ENCODE data around the gene CLASP2.

Gene CLASP2

GRCh38 chr3:33579178-33579510, 138.9 kb downstream of the CLASP2 start:
- peaks cover 21 to 46% (median 31%) of the 10 kb centered on the region in 5 donors for H3K36me3 ChIP-seq (ENCODE audit: control insufficient read depth in 5 of 5, insufficient read depth in 5 of 5, low read length in 5 of 5)

GRCh38 chr3:33578325-33579177, 139.5 kb downstream of the CLASP2 start:
- Histone ChIP-seq H3K9me3 (ENCODE audit: control insufficient read depth in 5 of 5, low read length in 5 of 5) (no peaks in the 10 kb centered on the region), H3K4me1 (ENCODE audit: control insufficient read depth in 5 of 5, insufficient read depth in 5 of 5, low read length in 5 of 5) (peaks cover 0 to 6% (median 0%) of the 10 kb centered on the region in 5 donors), H3K27me3 (ENCODE audit: control insufficient read depth in 5 of 5, insufficient read depth in 4 of 5, low read length in 5 of 5) (no peaks in the 10 kb centered on the region), H3K4me3 (ENCODE audit: low read depth in 1 of 5, low read length in 5 of 5) (no peak overlapping the region), H3K9ac (ENCODE audit: low read length in 5 of 5) (no peak overlapping the region), H3K27ac (ENCODE audit: low read depth, low read length) (no peak overlapping the region), H3K36me3 (ENCODE audit: control insufficient read depth in 5 of 5, insufficient read depth in 5 of 5, low read length in 5 of 5) (peaks cover 21 to 43% (median 31%) of the 10 kb centered on the region in 5 donors)

More at GRCh38 chr3:33579178-33579510, 138.9 kb downstream of the CLASP2 start:
- Histone ChIP-seq H3K27me3 (ENCODE audit: control insufficient read depth in 5 of 5, insufficient read depth in 4 of 5, low read length in 5 of 5) (no peaks in the 10 kb centered on the region), H3K9ac (ENCODE audit: low read length in 5 of 5) (no peak overlapping the region), H3K4me1 (ENCODE audit: control insufficient read depth in 5 of 5, insufficient read depth in 5 of 5, low read length in 5 of 5) (peaks cover 0 to 6% (median 0%) of the 10 kb centered on the region in 5 donors), H3K4me3 (ENCODE audit: low read depth in 1 of 5, low read length in 5 of 5) (no peak overlapping the region), H3K9me3 (ENCODE audit: control insufficient read depth in 5 of 5, low read length in 5 of 5) (no peaks in the 10 kb centered on the region), H3K27ac (ENCODE audit: low read depth, low read length) (no peak overlapping the region)

GRCh38 chr3:33577588-33577987, 140.5 kb downstream of the CLASP2 start:
- no peak overlapping the region for H3K27ac ChIP-seq (ENCODE audit: low read depth, low read length)
- H3K4me1 ChIP-seq (ENCODE audit: control insufficient read depth in 5 of 5, insufficient read depth in 5 of 5, low read length in 5 of 5): peaks cover 0 to 6% (median 0%) of the 10 kb centered on the region in 5 donors
- H3K36me3 ChIP-seq (ENCODE audit: control insufficient read depth in 5 of 5, insufficient read depth in 5 of 5, low read length in 5 of 5): peaks cover 21 to 42% (median 34%) of the 10 kb centered on the region in 5 donors
- H3K9me3 ChIP-seq (ENCODE audit: control insufficient read depth in 5 of 5, low read length in 5 of 5): no peaks in the 10 kb centered on the region
- no peak overlapping the region for H3K4me3 ChIP-seq (ENCODE audit: low read depth in 1 of 5, low read length in 5 of 5)
- H3K27me3 ChIP-seq (ENCODE audit: control insufficient read depth in 5 of 5, insufficient read depth in 4 of 5, low read length in 5 of 5): no peaks in the 10 kb centered on the region
- no peak overlapping the region for H3K9ac ChIP-seq (ENCODE audit: low read length in 5 of 5)

- Histone ChIP-seq H3K9me3 (ENCODE audit: control insufficient read depth in 5 of 5, low read length in 5 of 5) (no peaks in the 10 kb centered on the region), H3K4me1 (ENCODE audit: control insufficient read depth in 5 of 5, insufficient read depth in 5 of 5, low read length in 5 of 5) (peaks cover 0 to 6% (median 0%) of the 10 kb centered on the region in 5 donors), H3K27ac (ENCODE audit: low read depth, low read length) (no peak overlapping the region), H3K4me3 (ENCODE audit: low read depth in 1 of 5, low read length in 5 of 5) (no peak overlapping the region), H3K9ac (ENCODE audit: low read length in 5 of 5) (no peak overlapping the region), H3K27me3 (ENCODE audit: control insufficient read depth in 5 of 5, insufficient read depth in 4 of 5, low read length in 5 of 5) (no peaks in the 10 kb centered on the region), H3K36me3 (ENCODE audit: control insufficient read depth in 5 of 5, insufficient read depth in 5 of 5, low read length in 5 of 5) (peaks cover 21 to 40% (median 31%) of the 10 kb centered on the region in 5 donors)
Measured at GRCh38 chr3:33577173-33577572, 140.9 kb downstream of the CLASP2 start.

- Histone ChIP-seq H3K27ac (ENCODE audit: low read depth, low read length) (no peak overlapping the region), H3K27me3 (ENCODE audit: control insufficient read depth in 5 of 5, insufficient read depth in 4 of 5, low read length in 5 of 5) (no peaks in the 10 kb centered on the region), H3K9me3 (ENCODE audit: control insufficient read depth in 5 of 5, low read length in 5 of 5) (no peaks in the 10 kb centered on the region), H3K4me3 (ENCODE audit: low read depth in 1 of 5, low read length in 5 of 5) (no peak overlapping the region), H3K4me1 (ENCODE audit: control insufficient read depth in 5 of 5, insufficient read depth in 5 of 5, low read length in 5 of 5) (peaks cover 0 to 6% (median 0%) of the 10 kb centered on the region in 5 donors), H3K36me3 (ENCODE audit: control insufficient read depth in 5 of 5, insufficient read depth in 5 of 5, low read length in 5 of 5) (peaks cover 17 to 37% (median 24%) of the 10 kb centered on the region in 5 donors), H3K9ac (ENCODE audit: low read length in 5 of 5) (no peak overlapping the region)
Measured at GRCh38 chr3:33575311-33575710, 142.7 kb downstream of the CLASP2 start.

- Histone ChIP-seq H3K9ac (ENCODE audit: low read length in 5 of 5) (no peak overlapping the region), H3K27me3 (ENCODE audit: control insufficient read depth in 5 of 5, insufficient read depth in 4 of 5, low read length in 5 of 5) (no peaks in the 10 kb centered on the region), H3K36me3 (ENCODE audit: control insufficient read depth in 5 of 5, insufficient read depth in 5 of 5, low read length in 5 of 5) (peaks cover 14 to 35% (median 28%) of the 10 kb centered on the region in 5 donors), H3K27ac (ENCODE audit: low read depth, low read length) (no peak overlapping the region), H3K4me3 (ENCODE audit: low read depth in 1 of 5, low read length in 5 of 5) (no peak overlapping the region), H3K4me1 (ENCODE audit: control insufficient read depth in 5 of 5, insufficient read depth in 5 of 5, low read length in 5 of 5) (no peaks in the 10 kb centered on the region), H3K9me3 (ENCODE audit: control insufficient read depth in 5 of 5, low read length in 5 of 5) (no peaks in the 10 kb centered on the region)
Measured at GRCh38 chr3:33557829-33558228, 160.2 kb downstream of the CLASP2 start.

- Histone ChIP-seq H3K9ac (ENCODE audit: low read length in 5 of 5) (no peak overlapping the region), H3K4me1 (ENCODE audit: control insufficient read depth in 5 of 5, insufficient read depth in 5 of 5, low read length in 5 of 5) (no peaks in the 10 kb centered on the region), H3K9me3 (ENCODE audit: control insufficient read depth in 5 of 5, low read length in 5 of 5) (no peaks in the 10 kb centered on the region), H3K36me3 (ENCODE audit: control insufficient read depth in 5 of 5, insufficient read depth in 5 of 5, low read length in 5 of 5) (peaks cover 14 to 35% (median 28%) of the 10 kb centered on the region in 5 donors), H3K27me3 (ENCODE audit: control insufficient read depth in 5 of 5, insufficient read depth in 4 of 5, low read length in 5 of 5) (no peaks in the 10 kb centered on the region), H3K27ac (ENCODE audit: low read depth, low read length) (no peak overlapping the region), H3K4me3 (ENCODE audit: low read depth in 1 of 5, low read length in 5 of 5) (no peak overlapping the region)
Measured at GRCh38 chr3:33557279-33557678, 160.8 kb downstream of the CLASP2 start.

GRCh38 chr3:33547101-33547500, 171.0 kb downstream of the CLASP2 start:
- H3K4me3 ChIP-seq (ENCODE audit: low read depth in 1 of 5, low read length in 5 of 5): no peak overlapping the region
- H3K9me3 ChIP-seq (ENCODE audit: control insufficient read depth in 5 of 5, low read length in 5 of 5): no peaks in the 10 kb centered on the region
- no peak overlapping the region for H3K27ac ChIP-seq (ENCODE audit: low read depth, low read length)
- peaks cover 11 to 52% (median 31%) of the 10 kb centered on the region in 5 donors for H3K36me3 ChIP-seq (ENCODE audit: control insufficient read depth in 5 of 5, insufficient read depth in 5 of 5, low read length in 5 of 5)
- no peaks in the 10 kb centered on the region for H3K4me1 ChIP-seq (ENCODE audit: control insufficient read depth in 5 of 5, insufficient read depth in 5 of 5, low read length in 5 of 5)
- H3K27me3 ChIP-seq (ENCODE audit: control insufficient read depth in 5 of 5, insufficient read depth in 4 of 5, low read length in 5 of 5): no peaks in the 10 kb centered on the region
- H3K9ac ChIP-seq (ENCODE audit: low read length in 5 of 5): no peak overlapping the region

GRCh38 chr3:33544126-33544525, 173.9 kb downstream of the CLASP2 start:
- Histone ChIP-seq H3K27ac (ENCODE audit: low read depth, low read length) (no peak overlapping the region), H3K4me1 (ENCODE audit: control insufficient read depth in 5 of 5, insufficient read depth in 5 of 5, low read length in 5 of 5) (no peaks in the 10 kb centered on the region), H3K9ac (ENCODE audit: low read length in 5 of 5) (no peak overlapping the region), H3K4me3 (ENCODE audit: low read depth in 1 of 5, low read length in 5 of 5) (no peak overlapping the region), H3K9me3 (ENCODE audit: control insufficient read depth in 5 of 5, low read length in 5 of 5) (no peaks in the 10 kb centered on the region), H3K27me3 (ENCODE audit: control insufficient read depth in 5 of 5, insufficient read depth in 4 of 5, low read length in 5 of 5) (no peaks in the 10 kb centered on the region), H3K36me3 (ENCODE audit: control insufficient read depth in 5 of 5, insufficient read depth in 5 of 5, low read length in 5 of 5) (peaks cover 9 to 45% (median 25%) of the 10 kb centered on the region in 5 donors)

GRCh38 chr3:33543601-33544000, 174.5 kb downstream of the CLASP2 start:
- Histone ChIP-seq H3K9me3 (ENCODE audit: control insufficient read depth in 5 of 5, low read length in 5 of 5) (no peaks in the 10 kb centered on the region), H3K4me3 (ENCODE audit: low read depth in 1 of 5, low read length in 5 of 5) (no peak overlapping the region), H3K27ac (ENCODE audit: low read depth, low read length) (no peak overlapping the region), H3K9ac (ENCODE audit: low read length in 5 of 5) (no peak overlapping the region), H3K36me3 (ENCODE audit: control insufficient read depth in 5 of 5, insufficient read depth in 5 of 5, low read length in 5 of 5) (peaks cover 11 to 41% (median 24%) of the 10 kb centered on the region in 5 donors), H3K27me3 (ENCODE audit: control insufficient read depth in 5 of 5, insufficient read depth in 4 of 5, low read length in 5 of 5) (no peaks in the 10 kb centered on the region), H3K4me1 (ENCODE audit: control insufficient read depth in 5 of 5, insufficient read depth in 5 of 5, low read length in 5 of 5) (no peaks in the 10 kb centered on the region)
